CD14-positive monocyte (primary cell): ENCODE data around the gene CTNNAL1. TPM values are rescaled to one million over a fixed set of nuclear protein-coding genes. Genes with fewer than 3 reads are reported as not detected.

Experiments
- DNase-seq, 3 donors: peaks; one replicate each; pipeline ENCODE4 v3.0.0-alpha.2; 2011 to 2022
- H2AFZ ChIP-seq: 2 replicates; pipeline ENCODE4 v1.6.0; 2012; ENCODE audit warnings: mild to moderate bottlenecking, low read depth, low read length, inconsistent platforms; ENCODE audit not compliant: insufficient read depth, poor library complexity, severe bottlenecking
- H3K27ac ChIP-seq, 2 donors: 1 replicate in 1 of 2; 2 replicates in 1 of 2; pipeline ENCODE4 v1.5.1; 2012 to 2013; ENCODE audit warnings: low read length in 2 of 2, control low read depth in 1 of 2, inconsistent platforms in 1 of 2, low read depth in 1 of 2, mild to moderate bottlenecking in 1 of 2
- H3K27me3 ChIP-seq, 2 donors: one replicate each; pipeline versions ENCODE4 v1.6.0 to v1.6.1; 2011 to 2013; ENCODE audit warnings: low read length in 2 of 2; ENCODE audit not compliant: control insufficient read depth in 2 of 2, insufficient read depth in 2 of 2
- H3K36me3 ChIP-seq, 2 donors: replicated peaks in 1 of 2; 1 replicate in 1 of 2; 2 replicates in 1 of 2; pipeline versions ENCODE4 v1.5.1 to v1.6.1; 2012 to 2013; ENCODE audit warnings: low read length in 2 of 2, control low read depth in 1 of 2, inconsistent platforms in 1 of 2, mild to moderate bottlenecking in 1 of 2; ENCODE audit not compliant: insufficient read depth in 2 of 2, control insufficient read depth in 1 of 2
- H3K4me1 ChIP-seq, 2 donors: 1 replicate in 1 of 2; 2 replicates in 1 of 2; pipeline versions ENCODE4 v1.5.1 to v1.6.1; 2012 to 2013; ENCODE audit warnings: low read length in 2 of 2, control low read depth in 1 of 2, inconsistent platforms in 1 of 2, mild to moderate bottlenecking in 1 of 2, moderate library complexity in 1 of 2; ENCODE audit not compliant: insufficient read depth in 2 of 2, control insufficient read depth in 1 of 2
- H3K4me2 ChIP-seq: replicated peaks from 2 replicates; pipeline ENCODE3; 2012; ENCODE audit warnings: low read length, moderate library complexity, mild to moderate bottlenecking; ENCODE audit not compliant: poor library complexity, severe bottlenecking; ENCODE audit errors: extremely low read depth
- H3K4me3 ChIP-seq, 3 experiments: fragments of 200-600 bp in 1 of 3; sonication (generic) in 1 of 3; replicated peaks in 1 of 3; 1 replicate in 2 of 3; 2 replicates in 1 of 3; pipeline ENCODE4 v1.5.1; 2011 to 2013; ENCODE audit warnings: low read length in 3 of 3, mild to moderate bottlenecking in 3 of 3, control low read depth in 2 of 3, low read depth in 2 of 3, inconsistent platforms in 1 of 3, moderate library complexity in 1 of 3
- H3K79me2 ChIP-seq: 2 replicates; pipeline ENCODE4 v1.6.0; 2012; ENCODE audit warnings: mild to moderate bottlenecking, control low read depth, inconsistent platforms, low read length, moderate library complexity; ENCODE audit not compliant: insufficient read depth
- H3K9ac ChIP-seq: 2 replicates; pipeline ENCODE4 v1.6.0; 2017; ENCODE audit warnings: low read length, mild to moderate bottlenecking; ENCODE audit not compliant: insufficient read depth, poor library complexity, severe bottlenecking
- H3K9me3 ChIP-seq, 2 donors: replicated peaks in 1 of 2; 1 replicate in 1 of 2; 2 replicates in 1 of 2; pipeline versions ENCODE4 v1.5.1 to v1.6.1; 2012 to 2013; ENCODE audit warnings: low read length in 2 of 2, control low read depth in 1 of 2; ENCODE audit not compliant: control insufficient read depth in 1 of 2, insufficient read depth in 1 of 2
- H4K20me1 ChIP-seq: 2 replicates; pipeline ENCODE4 v1.6.0; 2012; ENCODE audit warnings: mild to moderate bottlenecking, low read length, control low read depth, moderate library complexity; ENCODE audit not compliant: insufficient read depth
- H3K27ac Mint-ChIP-seq, 7 donors: one replicate each; pipeline ENCODE4 v1.8.0; 2020; ENCODE audit warnings: mild to moderate bottlenecking in 7 of 7, mixed read lengths in 7 of 7, moderate library complexity in 6 of 7, inconsistent platforms in 2 of 7
- H3K27me3 Mint-ChIP-seq, 3 donors: one replicate each; pipeline ENCODE4 v1.8.0; 2021 to 2022; ENCODE audit warnings: low read depth in 3 of 3, mild to moderate bottlenecking in 3 of 3, mixed read lengths in 3 of 3, moderate library complexity in 3 of 3, inconsistent platforms in 1 of 3
- H3K36me3 Mint-ChIP-seq, 2 donors: one replicate each; pipeline ENCODE4 v1.8.0; 2020; ENCODE audit warnings: mixed read lengths in 2 of 2, inconsistent platforms in 1 of 2, mild to moderate bottlenecking in 1 of 2
- H3K4me1 Mint-ChIP-seq: one replicate; pipeline ENCODE4 v1.8.0; 2020; ENCODE audit warnings: mild to moderate bottlenecking, mixed read lengths
- H3K4me3 Mint-ChIP-seq, 2 donors: one replicate each; pipeline ENCODE4 v1.8.0; 2020; ENCODE audit warnings: mild to moderate bottlenecking in 2 of 2, mixed read lengths in 2 of 2, moderate library complexity in 1 of 2
- H3K9me3 Mint-ChIP-seq, 7 donors: one replicate each; pipeline ENCODE4 v1.8.0; 2020 to 2022; ENCODE audit warnings: mixed read lengths in 7 of 7, mild to moderate bottlenecking in 6 of 7, moderate library complexity in 6 of 7, inconsistent platforms in 2 of 7
- CTCF ChIP-seq: fragments of 200-600 bp; IDR thresholded peaks from one replicate; pipeline ENCODE4 v1.8.0; 2022; ENCODE audit warnings: antibody characterized with exemption, mild to moderate bottlenecking
- WGBS: methylation state at CpG from one replicate; pipeline ENCODE4 v1.1.5; 2013; ENCODE audit warnings: missing lambda C conversion rate; ENCODE audit not compliant: insufficient coverage; 5-methylcytosine and 5-hydroxymethylcytosine counted together
- intact Hi-C, 2 donors: fragments of 100-400 bp; cut with micrococcal nuclease; formaldehyde crosslinking; loops; one replicate each; pipeline versions ENCODE4 v1.15.0 to v1.15.1; 2023
- polyA plus RNA-seq, 3 donors: library from polyadenylated mRNA; depleted of rRNA in 1 of 3; unstranded in 2 of 3; stranded (reverse) in 1 of 3; fragments of 300-500 nt in 2 of 3; fragments of >200 nt in 1 of 3; fragmentation: Illumina TruSeq in 2 of 3; gene quantifications; 1 replicate in 2 of 3; 2 replicates in 1 of 3; pipeline ENCODE4 v1.2.3, GENCODE V29; 2012 to 2021

The CTNNAL1 gene
- polyA plus RNA-seq, 3 donors = 0.10 to 0.39 (median 0.25) TPM

GRCh38 chr9:109027176-109027575 is 13.9 kb upstream of the CTNNAL1 start:
- H3K36me3 ChIP-seq = peaks cover 3 to 80% of the 10 kb centered on the region in 2 donors
- TF ChIP-seq CTCF = no peak
- no peak overlapping the region for H3K4me2 ChIP-seq
- Mint-ChIP-seq H3K36me3 (peaks cover 43 to 44% of the 10 kb centered on the region in 2 donors), H3K27me3 (no peaks in the 10 kb centered on the region), H3K9me3 (no peaks in the 10 kb centered on the region), H3K4me1 (no peaks in the 10 kb centered on the region), H3K4me3 (no peak overlapping the region), H3K27ac (no peak overlapping the region)
- H3K4me3 ChIP-seq = no peak overlapping the region
- H3K79me2 ChIP-seq = no peaks in the 10 kb centered on the region
- H3K4me1 ChIP-seq = no peaks in the 10 kb centered on the region
- intact Hi-C loops = no loop called here
- DNase-seq = no peak
- H2AFZ ChIP-seq = no peak overlapping the region
- H3K9ac ChIP-seq = no peak overlapping the region
- WGBS = no CpG with 5 or more reads among the region's 2 CpGs
- no peaks in the 10 kb centered on the region for H3K9me3 ChIP-seq
- no peak overlapping the region for H3K27ac ChIP-seq
- H4K20me1 ChIP-seq = no peaks in the 10 kb centered on the region
- H3K27me3 ChIP-seq = no peaks in the 10 kb centered on the region

- no peak for DNase-seq
- intact Hi-C loops = no loop called here
- no peaks in the 10 kb centered on the region for H3K79me2 ChIP-seq
- Mint-ChIP-seq H3K27ac (peak overlapping the region in 2 of 7 donors; percentile 8 to 38), H3K4me3 (no peak overlapping the region), H3K27me3 (no peaks in the 10 kb centered on the region), H3K4me1 (no peaks in the 10 kb centered on the region), H3K36me3 (peaks cover 39 to 42% of the 10 kb centered on the region in 2 donors), H3K9me3 (no peaks in the 10 kb centered on the region)
- H4K20me1 ChIP-seq = no peaks in the 10 kb centered on the region
- peaks cover 3 to 73% of the 10 kb centered on the region in 2 donors for H3K36me3 ChIP-seq
- H3K4me1 ChIP-seq = no peaks in the 10 kb centered on the region
- H3K4me3 ChIP-seq = no peak overlapping the region
- H3K9me3 ChIP-seq = no peaks in the 10 kb centered on the region
- no peak overlapping the region for H3K4me2 ChIP-seq
- H2AFZ ChIP-seq = no peak overlapping the region
- no peak overlapping the region for H3K9ac ChIP-seq
- no peak overlapping the region for H3K27ac ChIP-seq
- H3K27me3 ChIP-seq = no peaks in the 10 kb centered on the region
- no peak for TF ChIP-seq CTCF
- WGBS = 95% methylated on average over 7 of the region's 7 CpGs
Measured at GRCh38 chr9:109026306-109026705, 13.0 kb upstream of the CTNNAL1 start.
